HCT116 (cell line): Measurements from ENCODE around the gene FAM171A1. TPM values are rescaled to one million over a fixed set of nuclear protein-coding genes. Genes with fewer than 3 reads are reported as not detected.

Source experiments
- ATAC-seq: fragments of 200-7000 bp; cut with Tn5 transposase; 2 replicates; pipeline ENCODE4 v1.9.1; 2020; ENCODE audit warnings: mild to moderate bottlenecking, moderate library complexity
- BruUV-seq: library from RNA; stranded (reverse); fragments of 400-500 nt; replicated peaks from 2 replicates; lab custom pipeline; 2021; lab: Mats Ljungman, UMichigan
- CTCF ChIA-PET: fragments of 300-600 bp; sonication (Branson Sonifier 250); formaldehyde crosslinking; loops from one replicate; lab custom pipeline; 2021; ENCODE audit warnings: antibody characterized with exemption; lab: Charles Lee
- POLR2A ChIA-PET: fragments of 300-600, 350-600 bp; sonication (Branson Sonifier 250); formaldehyde crosslinking; loops from one replicate; lab custom pipeline; 2021; ENCODE audit warnings: antibody characterized with exemption; lab: Charles Lee
- RAD21 ChIA-PET, 2 experiments: fragments of 300-600 bp; sonication (Branson Sonifier 250); formaldehyde crosslinking; loops; one replicate each; lab custom pipeline; 2023; ENCODE audit warnings: low total read pairs in 2 of 2; ENCODE audit not compliant: uncharacterized antibody in 2 of 2, unreplicated experiment in 2 of 2, low non-redundant PET in 1 of 2; lab: Charles Lee
- DNase-seq: peaks from one replicate; pipeline ENCODE4 v3.0.0-alpha.2; 2010; ENCODE audit warnings: low read depth, low spot score
- H2AFZ ChIP-seq: fragments of 200-600 bp; shearing (Covaris generic), sonication (generic); 2 replicates; pipeline ENCODE4 v1.6.1; 2017; ENCODE audit warnings: low read depth, mixed run types, mixed read lengths, antibody characterized with exemption, low read length; ENCODE audit not compliant: poor library complexity, severe bottlenecking
- H3K27ac ChIP-seq: 2 replicates; pipeline ENCODE4 v1.5.1; 2012; ENCODE audit warnings: low read depth, low read length
- H3K27me3 ChIP-seq: fragments of 200-600 bp; sonication (generic); 2 replicates; pipeline ENCODE4 v1.6.1; 2016; ENCODE audit warnings: mixed run types, low read length, mixed read lengths; ENCODE audit not compliant: insufficient read depth
- H3K36me3 ChIP-seq, 2 experiments: fragments of 200-500 bp in 1 of 2; fragments of 200-600 bp in 1 of 2; sonication (Bioruptor generic) in 1 of 2; sonication (generic) in 1 of 2; 2 replicates each; pipeline versions ENCODE4 v1.5.1 to v1.6.1; 2014 to 2016; ENCODE audit warnings: low read length in 2 of 2, inconsistent platforms in 1 of 2, mixed read lengths in 1 of 2, mixed run types in 1 of 2; ENCODE audit not compliant: insufficient read depth in 2 of 2, control insufficient read depth in 1 of 2
- H3K4me1 ChIP-seq, 2 experiments: fragments of 200-600 bp in 1 of 2; sonication (generic) in 1 of 2; 2 replicates each; pipeline versions ENCODE4 v1.5.1 to v1.6.1; 2012 to 2017; ENCODE audit warnings: low read length in 2 of 2, inconsistent platforms in 1 of 2, mild to moderate bottlenecking in 1 of 2, mixed read lengths in 1 of 2, mixed run types in 1 of 2, moderate library complexity in 1 of 2; ENCODE audit not compliant: insufficient read depth in 2 of 2, control insufficient read depth in 1 of 2
- H3K4me2 ChIP-seq: fragments of 200-600 bp; sonication (generic); 2 replicates; pipeline ENCODE4 v1.6.1; 2017; ENCODE audit warnings: mixed run types, low read length, mixed read lengths
- H3K4me3 ChIP-seq, 2 experiments: fragments of 200-600 bp in 1 of 2; sonication (generic) in 1 of 2; replicated peaks in 1 of 2; 2 replicates each; pipeline ENCODE4 v1.5.1; 2011 to 2016; ENCODE audit warnings: low read length in 2 of 2, control low read depth in 1 of 2, low read depth in 1 of 2, mild to moderate bottlenecking in 1 of 2, mixed read lengths in 1 of 2, mixed run types in 1 of 2
- H3K79me2 ChIP-seq: fragments of 200-600 bp; sonication (generic); 2 replicates; pipeline ENCODE4 v1.6.1; 2017; ENCODE audit warnings: mild to moderate bottlenecking, mixed run types, low read length, moderate library complexity, mixed read lengths; ENCODE audit not compliant: insufficient read depth
- H3K9ac ChIP-seq: fragments of 200-600 bp; sonication (generic); 2 replicates; pipeline ENCODE4 v1.6.1; 2016; ENCODE audit warnings: low read length, mixed read lengths
- H3K9me2 ChIP-seq: fragments of 200-600 bp; sonication (generic), shearing (Covaris generic); 2 replicates; pipeline ENCODE4 v1.6.1; 2017; ENCODE audit warnings: mixed run types, mild to moderate bottlenecking, moderate library complexity; ENCODE audit not compliant: insufficient read depth
- H3K9me3 ChIP-seq, 2 experiments: fragments of 200-500 bp in 1 of 2; fragments of 200-600 bp in 1 of 2; sonication (Bioruptor generic) in 1 of 2; sonication (generic) in 1 of 2; 2 replicates each; pipeline ENCODE4 v1.6.1; 2014 to 2017; ENCODE audit warnings: low read length in 2 of 2, mixed read lengths in 2 of 2, inconsistent platforms in 1 of 2, low read depth in 1 of 2, mild to moderate bottlenecking in 1 of 2, mixed run types in 1 of 2, moderate library complexity in 1 of 2; ENCODE audit not compliant: control insufficient read depth in 1 of 2, insufficient read depth in 1 of 2
- H4K20me1 ChIP-seq: fragments of 200-600 bp; sonication (generic), shearing (Covaris generic); 2 replicates; pipeline ENCODE4 v1.6.1; 2017; ENCODE audit warnings: mixed run types, mild to moderate bottlenecking, moderate library complexity; ENCODE audit not compliant: insufficient read depth
- CBX3 ChIP-seq: IDR thresholded peaks from 2 replicates; pipeline ENCODE4 v1.6.1; 2012; ENCODE audit warnings: low read depth
- CEBPB ChIP-seq: IDR thresholded peaks from 2 replicates; pipeline ENCODE4 v1.6.1; 2012; ENCODE audit warnings: low read depth
- CTCF ChIP-seq, 3 experiments: fragments of 200-600 bp in 1 of 3; sonication (generic) in 1 of 3; IDR thresholded peaks in 2 of 3; conservative IDR thresholded peaks in 1 of 3; 2 replicates each; pipeline ENCODE4 v1.5.1; 2012 to 2017; ENCODE audit warnings: low read depth in 2 of 3, low read length in 2 of 3, antibody characterized with exemption in 1 of 3, borderline replicate concordance in 1 of 3, control low read depth in 1 of 3, mild to moderate bottlenecking in 1 of 3, mixed read lengths in 1 of 3, mixed run types in 1 of 3, moderate library complexity in 1 of 3; ENCODE audit not compliant: insufficient read depth in 1 of 3
- EGR1 ChIP-seq: IDR thresholded peaks from 2 replicates; pipeline ENCODE4 v1.6.1; 2012; ENCODE audit warnings: low read depth
- ELF1 ChIP-seq: IDR thresholded peaks from 2 replicates; pipeline ENCODE4 v1.6.1; 2012; ENCODE audit warnings: low read depth, borderline replicate concordance
- EZH2phosphoT487 ChIP-seq: fragments of 200-600 bp; IDR thresholded peaks from 2 replicates; pipeline ENCODE4 v1.6.1; 2018; ENCODE audit warnings: antibody characterized with exemption, borderline replicate concordance
- JUND ChIP-seq: IDR thresholded peaks from 2 replicates; pipeline ENCODE4 v1.6.1; 2012
- POLR2A ChIP-seq: IDR thresholded peaks from 2 replicates; pipeline ENCODE4 v1.7.0; 2011; ENCODE audit warnings: borderline replicate concordance; ENCODE audit not compliant: insufficient read depth, insufficient read length; ENCODE audit errors: extremely low read depth
- POLR2AphosphoS5 ChIP-seq: IDR thresholded peaks from 2 replicates; pipeline ENCODE4 v1.6.1; 2011; ENCODE audit warnings: mild to moderate bottlenecking, low read depth, low read length, moderate library complexity
- RAD21 ChIP-seq: IDR thresholded peaks from 2 replicates; pipeline ENCODE4 v1.6.1; 2012; ENCODE audit warnings: low read depth, mild to moderate bottlenecking
- REST ChIP-seq: IDR thresholded peaks from 2 replicates; pipeline ENCODE4 v1.6.1; 2012; ENCODE audit warnings: low read depth
- SIN3A ChIP-seq: IDR thresholded peaks from 2 replicates; pipeline ENCODE4 v1.6.1; 2012; ENCODE audit warnings: low read depth
- SRF ChIP-seq: IDR thresholded peaks from 2 replicates; pipeline ENCODE4 v1.6.1; 2012; ENCODE audit warnings: low read depth
- TCF7L2 ChIP-seq: IDR thresholded peaks from 2 replicates; pipeline ENCODE4 v1.7.0; 2011; ENCODE audit warnings: borderline replicate concordance, inconsistent platforms; ENCODE audit not compliant: insufficient read depth, insufficient read length; ENCODE audit errors: extremely low read depth
- ZFX ChIP-seq: fragments of 450-650 bp; IDR thresholded peaks from 2 replicates; pipeline ENCODE4 v1.6.1; 2017
- ZNF274 ChIP-seq: fragments of 200-500 bp; sonication (Bioruptor generic); IDR thresholded peaks from 2 replicates; pipeline ENCODE4 v1.6.1; 2014; ENCODE audit warnings: mild to moderate bottlenecking, low read depth, low read length, inconsistent platforms
- intact Hi-C: fragments of 100-400 bp; cut with micrococcal nuclease; formaldehyde crosslinking; loops from 2 replicates; pipeline ENCODE4 v1.10.0; 2022
- total RNA-seq: library from RNA; stranded (reverse); gene quantifications from one replicate; pipeline ENCODE4 v1.2.1, GENCODE V29; 2021; ENCODE audit not compliant: unreplicated experiment
- TF ChIP-seq, protein P1 (sequence below): IDR thresholded peaks from 2 replicates; pipeline ENCODE4 v1.6.1; 2012
- TF ChIP-seq, protein P2 (sequence below): IDR thresholded peaks from 2 replicates; pipeline ENCODE4 v1.6.1; 2012
- TF ChIP-seq, protein P3 (sequence below): IDR thresholded peaks from 2 replicates; pipeline ENCODE4 v1.6.1; 2011; ENCODE audit warnings: mild to moderate bottlenecking, low read length, moderate library complexity; ENCODE audit not compliant: insufficient replicate concordance; ENCODE audit errors: extremely low read depth

FAM171A1 gene
- total RNA-seq, 1 experiment from 2014 or later, result 32.5 TPM

- H3K9me3 ChIP-seq, result no peaks in the 10 kb centered on the region
- H3K4me1 ChIP-seq, result no peaks in the 10 kb centered on the region
- BruUV-seq, result no TSS peak
- ChIA-PET POLR2A (no interaction called here), CTCF (no interaction called here), RAD21 (no interaction called here)
- no peak overlapping the region for H3K27ac ChIP-seq
- H3K79me2 ChIP-seq, result no peaks in the 10 kb centered on the region
- H3K36me3 ChIP-seq, result peaks cover 0 to 2% of the 10 kb centered on the region in 2 experiments; a peak in 1 of 4 replicates
- no peak overlapping the region for H3K4me2 ChIP-seq
- no peaks in the 10 kb centered on the region for H3K9me2 ChIP-seq
- intact Hi-C loops, result no loop called here
- no peaks in the 10 kb centered on the region for H4K20me1 ChIP-seq
- no peaks in the 10 kb centered on the region for H3K27me3 ChIP-seq
- H2AFZ ChIP-seq, result no peak overlapping the region
- H3K4me3 ChIP-seq, result no peak overlapping the region
- DNase-seq, result no peak
- no peak for TF ChIP-seq CBX3
- TF ChIP-seq, protein P1, sequence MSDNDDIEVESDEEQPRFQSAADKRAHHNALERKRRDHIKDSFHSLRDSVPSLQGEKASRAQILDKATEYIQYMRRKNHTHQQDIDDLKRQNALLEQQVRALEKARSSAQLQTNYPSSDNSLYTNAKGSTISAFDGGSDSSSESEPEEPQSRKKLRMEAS, result no peak
- TF ChIP-seq RAD21, result no peak
- TF ChIP-seq TCF7L2, result no peak
- no peak for TF ChIP-seq ELF1
- no peak for TF ChIP-seq CTCF (IDR thresholded peaks at IDR 0.05 in 2 of 3, conservative IDR thresholded peaks at IDR 0.05 in 1 of 3; ENCODE audit: borderline replicate concordance in 1 of 3, insufficient read depth in 1 of 3, low read depth in 2 of 3, low read length in 2 of 3)
- TF ChIP-seq POLR2A, result no peak
- no peak for TF ChIP-seq JUND
- TF ChIP-seq ZNF274, result no peak
- no peak for TF ChIP-seq POLR2AphosphoS5
- TF ChIP-seq, protein P2, sequence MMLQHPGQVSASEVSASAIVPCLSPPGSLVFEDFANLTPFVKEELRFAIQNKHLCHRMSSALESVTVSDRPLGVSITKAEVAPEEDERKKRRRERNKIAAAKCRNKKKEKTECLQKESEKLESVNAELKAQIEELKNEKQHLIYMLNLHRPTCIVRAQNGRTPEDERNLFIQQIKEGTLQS, result no peak
- no peak for TF ChIP-seq SRF
- TF ChIP-seq SIN3A, result no peak
- TF ChIP-seq ZFX, result no peak
- TF ChIP-seq CEBPB, result no peak
- TF ChIP-seq, protein P3, sequence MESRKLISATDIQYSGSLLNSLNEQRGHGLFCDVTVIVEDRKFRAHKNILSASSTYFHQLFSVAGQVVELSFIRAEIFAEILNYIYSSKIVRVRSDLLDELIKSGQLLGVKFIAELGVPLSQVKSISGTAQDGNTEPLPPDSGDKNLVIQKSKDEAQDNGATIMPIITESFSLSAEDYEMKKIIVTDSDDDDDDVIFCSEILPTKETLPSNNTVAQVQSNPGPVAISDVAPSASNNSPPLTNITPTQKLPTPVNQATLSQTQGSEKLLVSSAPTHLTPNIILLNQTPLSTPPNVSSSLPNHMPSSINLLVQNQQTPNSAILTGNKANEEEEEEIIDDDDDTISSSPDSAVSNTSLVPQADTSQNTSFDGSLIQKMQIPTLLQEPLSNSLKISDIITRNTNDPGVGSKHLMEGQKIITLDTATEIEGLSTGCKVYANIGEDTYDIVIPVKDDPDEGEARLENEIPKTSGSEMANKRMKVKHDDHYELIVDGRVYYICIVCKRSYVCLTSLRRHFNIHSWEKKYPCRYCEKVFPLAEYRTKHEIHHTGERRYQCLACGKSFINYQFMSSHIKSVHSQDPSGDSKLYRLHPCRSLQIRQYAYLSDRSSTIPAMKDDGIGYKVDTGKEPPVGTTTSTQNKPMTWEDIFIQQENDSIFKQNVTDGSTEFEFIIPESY, result no peak
- no peak for TF ChIP-seq EZH2phosphoT487
- no peak for TF ChIP-seq EGR1
- TF ChIP-seq REST, result no peak
- no peak overlapping the region for H3K9ac ChIP-seq
- ATAC-seq, result no peak
Observed at GRCh38 chr10:15278786-15279185, 92.3 kb downstream of the FAM171A1 start.
